Uterus (tissue), 2 donors: ENCODE data around the gene RAD51B.

Source experiments
- POLR2A ChIP-seq, 2 donors: fragments of 450-650 bp; IDR thresholded peaks; one replicate each; pipeline ENCODE4 v1.6.1; 2016; ENCODE audit warnings: antibody characterized with exemption in 2 of 2, mild to moderate bottlenecking in 1 of 2, moderate library complexity in 1 of 2
- TF ChIP-seq, protein P1 (sequence below), 4 experiments: fragments of 200-600 bp in 2 of 4; fragments of 450-650 bp in 2 of 4; sonication (generic) in 2 of 4; IDR thresholded peaks; one replicate each; pipeline ENCODE4 v1.5.1; 2016 to 2019; ENCODE audit warnings: antibody characterized with exemption in 4 of 4, mild to moderate bottlenecking in 2 of 4, moderate library complexity in 1 of 4

DNA sequence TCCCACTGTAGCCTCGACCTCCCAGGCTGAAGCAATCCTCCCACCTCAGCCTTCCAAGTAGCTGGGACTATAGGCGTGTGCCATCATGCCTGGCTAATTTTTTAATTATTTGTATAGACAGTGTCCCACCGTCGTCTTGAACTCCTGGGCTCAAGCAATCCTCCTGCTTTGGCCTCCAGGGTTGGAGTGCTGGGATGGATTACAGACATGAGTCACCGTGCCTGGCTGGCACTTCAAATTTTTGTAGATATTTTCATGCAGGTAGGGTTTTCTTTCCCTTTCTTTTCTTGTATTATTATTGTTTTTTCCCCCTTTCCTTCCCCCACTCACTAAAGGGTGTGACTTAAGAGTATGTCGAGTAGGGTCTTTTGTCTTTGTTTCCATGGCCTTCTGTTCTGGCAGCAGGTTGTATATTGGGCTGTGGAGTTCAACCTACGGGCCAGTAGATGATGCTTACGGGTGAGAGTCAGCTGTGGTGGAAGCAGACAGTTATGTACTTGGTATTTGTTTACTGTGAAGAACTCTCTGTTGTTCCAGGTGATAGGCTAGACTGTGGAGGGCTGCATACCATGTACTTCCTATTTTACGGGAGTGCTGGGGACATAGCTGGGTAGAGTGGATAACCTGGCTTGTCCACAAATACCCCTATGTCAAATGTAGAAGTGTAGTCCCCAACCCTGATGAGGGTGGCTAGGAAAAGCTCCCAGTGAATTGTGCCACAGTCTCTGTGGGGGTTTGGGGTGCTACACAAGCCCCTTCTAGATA, 30.7 kb downstream of the RAD51B start:
- TF ChIP-seq POLR2A (IDR thresholded peaks at IDR 0.05): no peak
- TF ChIP-seq, protein P1, sequence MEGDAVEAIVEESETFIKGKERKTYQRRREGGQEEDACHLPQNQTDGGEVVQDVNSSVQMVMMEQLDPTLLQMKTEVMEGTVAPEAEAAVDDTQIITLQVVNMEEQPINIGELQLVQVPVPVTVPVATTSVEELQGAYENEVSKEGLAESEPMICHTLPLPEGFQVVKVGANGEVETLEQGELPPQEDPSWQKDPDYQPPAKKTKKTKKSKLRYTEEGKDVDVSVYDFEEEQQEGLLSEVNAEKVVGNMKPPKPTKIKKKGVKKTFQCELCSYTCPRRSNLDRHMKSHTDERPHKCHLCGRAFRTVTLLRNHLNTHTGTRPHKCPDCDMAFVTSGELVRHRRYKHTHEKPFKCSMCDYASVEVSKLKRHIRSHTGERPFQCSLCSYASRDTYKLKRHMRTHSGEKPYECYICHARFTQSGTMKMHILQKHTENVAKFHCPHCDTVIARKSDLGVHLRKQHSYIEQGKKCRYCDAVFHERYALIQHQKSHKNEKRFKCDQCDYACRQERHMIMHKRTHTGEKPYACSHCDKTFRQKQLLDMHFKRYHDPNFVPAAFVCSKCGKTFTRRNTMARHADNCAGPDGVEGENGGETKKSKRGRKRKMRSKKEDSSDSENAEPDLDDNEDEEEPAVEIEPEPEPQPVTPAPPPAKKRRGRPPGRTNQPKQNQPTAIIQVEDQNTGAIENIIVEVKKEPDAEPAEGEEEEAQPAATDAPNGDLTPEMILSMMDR (IDR thresholded peaks at IDR 0.05): no peak
